ENCODE results near the gene PRUNE2.

Gene PRUNE2

GRCh38 chr9:76737154-76737902 is 168.6 kb downstream of the PRUNE2 start:
- DNase-seq (ENCODE audit: low read depth), result no peak

- no peak for DNase-seq (ENCODE audit: low read depth)
Observed at GRCh38 chr9:76734716-76735115, 171.2 kb downstream of the PRUNE2 start.

- no peak for DNase-seq (ENCODE audit: low read depth)
Observed at GRCh38 chr9:76733096-76733495, 172.8 kb downstream of the PRUNE2 start.

- no peak for DNase-seq (ENCODE audit: low read depth)
Observed at GRCh38 chr9:76732341-76732958, 173.5 kb downstream of the PRUNE2 start.

GRCh38 chr9:76730801-76731200 is 175.1 kb downstream of the PRUNE2 start:
- DNase-seq (ENCODE audit: low read depth), result no peak

- no peak for DNase-seq (ENCODE audit: low read depth)
Observed at GRCh38 chr9:76729980-76730737, 175.8 kb downstream of the PRUNE2 start.

GRCh38 chr9:76729116-76729515 is 176.8 kb downstream of the PRUNE2 start:
- DNase-seq (ENCODE audit: low read depth), result no peak

- no peak for DNase-seq (ENCODE audit: low read depth)
Observed at GRCh38 chr9:76725885-76726284, 180.0 kb downstream of the PRUNE2 start.

- DNase-seq (ENCODE audit: low read depth), result no peak
Observed at GRCh38 chr9:76725011-76725546, 180.8 kb downstream of the PRUNE2 start.

- DNase-seq (ENCODE audit: low read depth), result no peak
Observed at GRCh38 chr9:76720245-76720644, 185.7 kb downstream of the PRUNE2 start.

- DNase-seq (ENCODE audit: low read depth), result no peak
Observed at GRCh38 chr9:76718166-76718565, 187.7 kb downstream of the PRUNE2 start.

- DNase-seq (ENCODE audit: low read depth), result no peak
Observed at GRCh38 chr9:76717613-76718012, 188.3 kb downstream of the PRUNE2 start.

- no peak for DNase-seq (ENCODE audit: low read depth)
Observed at GRCh38 chr9:76717176-76717575, 188.7 kb downstream of the PRUNE2 start.

GRCh38 chr9:76716085-76716672 is 189.7 kb downstream of the PRUNE2 start:
- DNase-seq (ENCODE audit: low read depth), result no peak

- DNase-seq (ENCODE audit: low read depth), result no peak
Observed at GRCh38 chr9:76713381-76713780, 192.5 kb downstream of the PRUNE2 start.

GRCh38 chr9:76709020-76709419 is 196.9 kb downstream of the PRUNE2 start:
- no peak for DNase-seq (ENCODE audit: low read depth)

- DNase-seq (ENCODE audit: low read depth), result no peak
Observed at GRCh38 chr9:76707510-76707909, 198.4 kb downstream of the PRUNE2 start.

GRCh38 chr9:76704593-76705204 is 201.2 kb downstream of the PRUNE2 start:
- no peak for DNase-seq (ENCODE audit: low read depth)

GRCh38 chr9:76703270-76703669 is 202.6 kb downstream of the PRUNE2 start:
- no peak for DNase-seq (ENCODE audit: low read depth)

GRCh38 chr9:76701441-76702039 is 204.4 kb downstream of the PRUNE2 start:
- DNase-seq (ENCODE audit: low read depth), result no peak

GRCh38 chr9:76700916-76701315 is 205.0 kb downstream of the PRUNE2 start:
- no peak for DNase-seq (ENCODE audit: low read depth)
